Glutamatergic neuron (in vitro differentiated cells): ENCODE results near the gene UNC13A. TPM values are rescaled to one million over a fixed set of nuclear protein-coding genes. Genes with fewer than 3 reads are reported as not detected.

Source experiments
- DNase-seq: peaks from one replicate; pipeline ENCODE4 v3.0.0; 2022
- H3K27ac Mint-ChIP-seq: one replicate; pipeline ENCODE4 v1.8.0; 2020; ENCODE audit warnings: mild to moderate bottlenecking, mixed read lengths, inconsistent platforms; ENCODE audit not compliant: unreplicated experiment
- H3K27me3 Mint-ChIP-seq: one replicate; pipeline ENCODE4 v1.8.0; 2020; ENCODE audit warnings: mild to moderate bottlenecking, moderate library complexity, mixed read lengths, inconsistent platforms; ENCODE audit not compliant: unreplicated experiment
- H3K36me3 Mint-ChIP-seq: one replicate; pipeline ENCODE4 v1.8.0; 2020; ENCODE audit warnings: mild to moderate bottlenecking, mixed read lengths, inconsistent platforms; ENCODE audit not compliant: unreplicated experiment
- H3K4me1 Mint-ChIP-seq: one replicate; pipeline ENCODE4 v1.8.0; 2020; ENCODE audit warnings: mild to moderate bottlenecking, low read depth, mixed read lengths, inconsistent platforms; ENCODE audit not compliant: unreplicated experiment
- H3K4me3 Mint-ChIP-seq: one replicate; pipeline ENCODE4 v1.8.0; 2020; ENCODE audit warnings: mild to moderate bottlenecking, mixed read lengths, inconsistent platforms; ENCODE audit not compliant: unreplicated experiment
- H3K9me3 Mint-ChIP-seq: one replicate; pipeline ENCODE4 v1.8.0; 2020; ENCODE audit warnings: mild to moderate bottlenecking, moderate library complexity, mixed read lengths, inconsistent platforms; ENCODE audit not compliant: unreplicated experiment
- CTCF ChIP-seq: fragments of 200-600 bp; sonication (generic); IDR thresholded peaks from one replicate; pipeline ENCODE4 v1.5.0; 2021; ENCODE audit not compliant: partially characterized antibody, unreplicated experiment
- total RNA-seq: library from RNA; stranded (reverse); fragmentation: NEBNext Ultra II Directional; extraction: Animal tissue kit (Norgen Biotek cat#: 25700); gene quantifications from one replicate; pipeline ENCODE4 v1.2.1, GENCODE V29; 2021; ENCODE audit not compliant: unreplicated experiment

The UNC13A gene
- total RNA-seq, 1 donor from 2014 or later, result 79.7 TPM

DNA sequence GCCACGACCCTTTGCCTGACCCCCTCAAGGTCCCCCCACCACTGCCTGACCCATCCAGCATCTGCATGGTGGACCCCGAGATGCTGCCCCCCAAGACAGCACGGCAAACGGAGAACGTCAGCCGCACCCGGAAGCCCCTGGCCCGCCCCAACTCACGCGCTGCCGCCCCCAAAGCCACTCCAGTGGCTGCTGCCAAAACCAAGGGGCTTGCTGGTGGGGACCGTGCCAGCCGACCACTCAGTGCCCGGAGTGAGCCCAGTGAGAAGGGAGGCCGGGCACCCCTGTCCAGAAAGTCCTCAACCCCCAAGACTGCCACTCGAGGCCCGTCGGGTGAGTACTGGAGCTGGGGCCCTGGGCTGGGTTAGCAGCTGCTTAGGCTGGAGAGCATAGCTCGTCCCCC lies 39.7 kb upstream of the UNC13A start:
- Mint-ChIP-seq H3K27me3 (peaks cover 3% of the 10 kb centered on the region), H3K4me1 (peaks cover 6% of the 10 kb centered on the region), H3K36me3 (peaks cover 6% of the 10 kb centered on the region), H3K27ac (no peak overlapping the region), H3K4me3 (no peak overlapping the region), H3K9me3 (peaks cover 5% of the 10 kb centered on the region)
- TF ChIP-seq CTCF, result no peak
- no peak for DNase-seq

GRCh38 chr19:17726964-17727773 lies 39.0 kb upstream of the UNC13A start:
- peaks cover 5% of the 10 kb centered on the region for H3K9me3 Mint-ChIP-seq
- H3K27ac Mint-ChIP-seq, result no peak overlapping the region
- peaks cover 6% of the 10 kb centered on the region for H3K36me3 Mint-ChIP-seq

GRCh38 chr19:17726136-17726741 lies 38.1 kb upstream of the UNC13A start:
- Mint-ChIP-seq H3K36me3 (peaks cover 3% of the 10 kb centered on the region), H3K27ac (no peak overlapping the region), H3K4me3 (no peak overlapping the region), H3K4me1 (peaks cover 7% of the 10 kb centered on the region), H3K27me3 (peaks cover 2% of the 10 kb centered on the region), H3K9me3 (peaks cover 5% of the 10 kb centered on the region)
- no peak for TF ChIP-seq CTCF
- DNase-seq, result no peak

More at GRCh38 chr19:17726964-17727773, 39.0 kb upstream of the UNC13A start:
- no peak for DNase-seq
- TF ChIP-seq CTCF, result no peak
- Mint-ChIP-seq H3K4me1 (peaks cover 6% of the 10 kb centered on the region), H3K4me3 (no peak overlapping the region), H3K27me3 (peaks cover 3% of the 10 kb centered on the region)

GRCh38 chr19:17725422-17726078 lies 37.4 kb upstream of the UNC13A start:
- H3K4me1 Mint-ChIP-seq, result peaks cover 11% of the 10 kb centered on the region
- TF ChIP-seq CTCF, result peak; percentile 53
- peak overlapping the region; percentile 14 for H3K27ac Mint-ChIP-seq
- DNase-seq, result peak; percentile 53
- H3K9me3 Mint-ChIP-seq, result peaks cover 5% of the 10 kb centered on the region
- peaks cover 4% of the 10 kb centered on the region for H3K27me3 Mint-ChIP-seq
- no peaks in the 10 kb centered on the region for H3K36me3 Mint-ChIP-seq
- H3K4me3 Mint-ChIP-seq, result peak overlapping the region; percentile 8

- peaks cover 7% of the 10 kb centered on the region for H3K27me3 Mint-ChIP-seq
- DNase-seq, result no peak
- H3K36me3 Mint-ChIP-seq, result no peaks in the 10 kb centered on the region
- TF ChIP-seq CTCF, result no peak
- H3K27ac Mint-ChIP-seq, result peak overlapping the region; percentile 62
- H3K4me3 Mint-ChIP-seq, result no peak overlapping the region
- H3K4me1 Mint-ChIP-seq, result peaks cover 15% of the 10 kb centered on the region
- H3K9me3 Mint-ChIP-seq, result peaks cover 3% of the 10 kb centered on the region
These were observed 36.5 kb upstream of the UNC13A start for GRCh38 chr19:17724655-17725054.
